ENCODE results near the gene LRIG1.

DNA sequence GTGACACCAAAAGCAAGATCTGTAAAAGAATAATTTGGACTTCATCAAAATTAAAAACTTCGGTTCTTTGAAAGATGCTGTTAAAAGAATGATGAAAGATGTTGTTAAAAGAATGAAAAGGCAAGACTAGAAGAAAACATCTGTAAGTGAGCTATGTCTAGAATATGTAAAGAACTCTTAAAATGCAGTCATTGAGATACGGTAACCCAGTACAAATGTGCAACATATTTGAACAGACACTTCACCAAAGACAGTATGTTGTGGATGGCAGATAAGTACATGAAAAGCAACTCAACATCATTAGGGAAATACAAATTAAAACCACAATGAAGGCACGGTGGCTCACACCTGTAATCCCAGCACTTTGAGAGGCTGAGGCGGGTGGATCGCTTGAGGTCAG is 139.5 kb downstream of the LRIG1 start:
- TF ChIP-seq, protein P1, sequence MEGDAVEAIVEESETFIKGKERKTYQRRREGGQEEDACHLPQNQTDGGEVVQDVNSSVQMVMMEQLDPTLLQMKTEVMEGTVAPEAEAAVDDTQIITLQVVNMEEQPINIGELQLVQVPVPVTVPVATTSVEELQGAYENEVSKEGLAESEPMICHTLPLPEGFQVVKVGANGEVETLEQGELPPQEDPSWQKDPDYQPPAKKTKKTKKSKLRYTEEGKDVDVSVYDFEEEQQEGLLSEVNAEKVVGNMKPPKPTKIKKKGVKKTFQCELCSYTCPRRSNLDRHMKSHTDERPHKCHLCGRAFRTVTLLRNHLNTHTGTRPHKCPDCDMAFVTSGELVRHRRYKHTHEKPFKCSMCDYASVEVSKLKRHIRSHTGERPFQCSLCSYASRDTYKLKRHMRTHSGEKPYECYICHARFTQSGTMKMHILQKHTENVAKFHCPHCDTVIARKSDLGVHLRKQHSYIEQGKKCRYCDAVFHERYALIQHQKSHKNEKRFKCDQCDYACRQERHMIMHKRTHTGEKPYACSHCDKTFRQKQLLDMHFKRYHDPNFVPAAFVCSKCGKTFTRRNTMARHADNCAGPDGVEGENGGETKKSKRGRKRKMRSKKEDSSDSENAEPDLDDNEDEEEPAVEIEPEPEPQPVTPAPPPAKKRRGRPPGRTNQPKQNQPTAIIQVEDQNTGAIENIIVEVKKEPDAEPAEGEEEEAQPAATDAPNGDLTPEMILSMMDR (IDR thresholded peaks at IDR 0.05; ENCODE audit: low read depth, low read length): no peak
- TF ChIP-seq EZH2phosphoT487 (IDR thresholded peaks at IDR 0.05; ENCODE audit: low read depth): no peak

All from OCI-LY3 (cell line).